GM10847 (cell line): Measurements from ENCODE around the gene PHF1.

Experiments used
- POLR2A ChIP-seq: IDR thresholded peaks from 2 replicates; pipeline ENCODE4 v1.6.1; 2011; ENCODE audit not compliant: insufficient read length; ENCODE audit errors: extremely low read depth

The PHF1 gene

DNA sequence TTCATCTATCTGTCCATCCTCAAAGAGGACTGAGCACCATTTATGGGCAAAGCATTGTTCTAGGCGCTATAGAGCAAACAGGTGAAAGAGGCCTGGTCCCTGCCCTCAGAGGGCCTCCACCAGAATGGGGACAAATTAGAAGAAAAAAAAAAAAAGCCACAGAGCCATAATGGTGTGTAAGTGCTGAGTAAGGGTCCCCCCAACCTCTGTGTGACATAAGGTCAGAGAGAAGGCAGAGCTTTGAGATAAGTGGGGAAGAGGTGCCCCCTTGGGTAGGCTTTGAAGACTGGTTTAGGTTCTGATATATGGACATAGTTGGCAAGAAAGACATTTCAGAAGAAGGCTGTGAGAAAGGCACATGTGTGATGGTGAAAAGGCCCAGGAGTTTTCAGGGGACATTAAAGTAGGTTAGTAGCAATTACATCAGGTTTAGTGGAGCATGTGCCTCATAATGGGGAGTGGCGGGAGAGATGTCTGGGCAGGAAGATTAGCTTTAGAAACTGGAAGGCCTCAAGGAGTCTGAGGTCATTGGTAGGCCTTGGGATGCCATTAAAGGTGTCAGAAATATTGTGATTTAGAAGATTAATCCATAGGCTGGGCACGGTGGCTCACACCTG is 28.3 kb downstream of the PHF1 start:
- no peak for TF ChIP-seq POLR2A

DNA sequence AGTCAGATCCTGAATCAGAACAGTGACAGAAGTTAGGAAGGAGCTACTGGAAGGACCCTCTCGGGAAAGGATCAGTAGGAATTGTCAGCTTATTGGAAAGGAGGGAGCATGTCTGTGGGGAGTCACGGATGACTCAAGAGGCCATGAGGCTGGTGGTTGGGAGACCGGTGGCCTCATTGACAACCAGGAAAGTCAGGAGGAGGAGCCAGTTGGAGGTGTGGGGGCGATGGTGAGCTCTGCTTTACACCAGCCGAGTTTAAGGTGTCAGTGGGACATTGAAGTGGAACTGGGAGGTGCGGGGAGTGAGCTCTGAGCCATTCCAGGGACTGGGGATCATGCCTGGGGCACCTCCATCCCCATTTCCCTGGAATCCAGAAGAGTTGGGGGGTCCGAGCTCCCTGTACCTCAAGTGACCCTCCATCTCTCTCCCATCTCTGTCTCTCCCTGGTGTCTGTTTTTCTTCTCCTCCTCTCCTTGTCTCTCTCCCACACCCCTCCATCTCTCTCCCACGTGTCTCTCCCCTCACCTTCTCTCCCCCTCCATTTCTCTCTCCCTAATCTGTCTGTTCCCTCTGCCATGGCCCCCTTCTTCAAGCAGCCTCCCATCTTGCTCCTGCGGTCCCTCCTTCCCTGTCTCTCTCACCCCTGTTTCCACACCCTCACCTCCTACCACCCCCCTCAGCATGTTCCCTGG is 29.3 kb downstream of the PHF1 start:
- no peak for TF ChIP-seq POLR2A

DNA sequence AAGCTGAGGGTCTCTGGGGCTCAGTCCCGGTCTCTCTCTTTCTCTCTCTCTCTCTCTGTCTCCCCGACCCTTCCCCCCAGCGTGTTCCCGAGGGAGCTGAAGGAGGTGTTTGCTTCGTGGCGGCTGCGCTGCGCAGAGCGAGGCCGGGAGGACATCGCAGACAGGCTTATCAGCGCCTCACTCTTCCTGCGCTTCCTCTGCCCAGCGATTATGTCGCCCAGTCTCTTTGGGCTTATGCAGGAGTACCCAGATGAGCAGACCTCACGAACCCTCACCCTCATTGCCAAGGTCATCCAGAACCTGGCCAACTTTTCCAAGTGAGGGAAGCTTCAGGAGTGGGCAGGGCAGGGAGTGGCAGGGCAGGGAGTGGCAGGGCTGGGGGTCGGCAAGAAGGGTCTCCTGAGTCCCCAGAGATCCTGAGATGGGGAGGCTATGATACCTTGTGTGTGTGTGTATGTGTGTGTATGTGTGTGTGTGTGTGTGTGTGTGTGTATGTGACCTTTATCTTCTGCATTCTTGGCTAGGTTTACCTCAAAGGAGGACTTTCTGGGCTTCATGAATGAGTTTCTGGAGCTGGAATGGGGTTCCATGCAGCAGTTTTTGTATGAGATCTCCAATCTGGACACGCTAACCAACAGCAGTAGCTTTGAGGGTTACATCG is 30.0 kb downstream of the PHF1 start:
- no peak for TF ChIP-seq POLR2A

DNA sequence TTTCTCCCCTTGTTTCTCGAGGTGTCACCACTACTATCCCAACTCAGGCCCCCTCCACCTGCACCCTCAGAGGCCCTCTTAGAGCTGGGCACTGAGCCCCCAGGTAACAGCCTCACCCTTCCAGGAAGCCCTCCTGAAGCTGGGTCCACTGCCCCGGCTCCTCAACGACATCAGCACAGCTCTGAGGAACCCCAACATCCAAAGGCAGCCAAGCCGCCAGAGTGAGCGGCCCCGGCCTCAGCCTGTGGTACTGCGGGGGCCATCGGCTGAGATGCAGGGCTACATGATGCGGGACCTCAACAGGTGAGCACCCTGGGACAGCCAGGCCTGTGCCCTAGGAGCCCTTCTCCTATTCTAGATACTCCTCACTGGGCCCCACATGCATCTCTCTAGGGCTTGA is 30.6 kb downstream of the PHF1 start:
- no peak for TF ChIP-seq POLR2A

DNA sequence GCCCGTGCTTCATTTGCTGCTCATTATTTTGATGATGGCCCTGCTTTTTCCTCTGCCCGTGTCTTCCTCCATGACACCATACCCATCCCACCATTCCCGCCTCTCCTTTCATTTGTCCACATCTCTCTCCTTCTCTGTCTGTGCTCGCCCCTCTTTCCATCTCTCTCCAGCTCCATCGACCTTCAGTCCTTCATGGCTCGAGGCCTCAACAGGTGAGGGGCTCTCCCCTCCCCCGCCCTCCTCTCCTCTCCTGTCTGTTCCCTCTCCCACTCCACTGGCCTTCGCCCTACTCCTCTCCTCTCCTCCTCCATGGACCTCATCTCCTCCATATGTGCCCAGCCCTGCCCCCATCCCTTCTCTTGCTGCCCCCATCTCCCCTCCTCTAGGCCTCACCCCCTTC is 31.5 kb downstream of the PHF1 start:
- TF ChIP-seq POLR2A, result no peak

DNA sequence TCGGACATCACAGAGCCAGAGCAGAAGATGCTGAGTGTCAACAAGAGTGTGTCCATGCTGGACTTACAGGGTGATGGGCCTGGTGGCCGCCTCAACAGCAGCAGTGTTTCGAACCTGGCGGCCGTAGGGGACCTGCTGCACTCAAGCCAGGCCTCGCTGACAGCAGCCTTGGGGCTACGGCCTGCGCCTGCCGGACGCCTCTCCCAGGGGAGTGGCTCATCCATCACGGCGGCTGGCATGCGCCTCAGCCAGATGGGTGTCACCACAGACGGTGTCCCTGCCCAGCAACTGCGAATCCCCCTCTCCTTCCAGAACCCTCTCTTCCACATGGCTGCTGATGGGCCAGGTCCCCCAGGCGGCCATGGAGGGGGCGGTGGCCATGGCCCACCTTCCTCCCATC is 32.2 kb downstream of the PHF1 start:
- no peak for TF ChIP-seq POLR2A

DNA sequence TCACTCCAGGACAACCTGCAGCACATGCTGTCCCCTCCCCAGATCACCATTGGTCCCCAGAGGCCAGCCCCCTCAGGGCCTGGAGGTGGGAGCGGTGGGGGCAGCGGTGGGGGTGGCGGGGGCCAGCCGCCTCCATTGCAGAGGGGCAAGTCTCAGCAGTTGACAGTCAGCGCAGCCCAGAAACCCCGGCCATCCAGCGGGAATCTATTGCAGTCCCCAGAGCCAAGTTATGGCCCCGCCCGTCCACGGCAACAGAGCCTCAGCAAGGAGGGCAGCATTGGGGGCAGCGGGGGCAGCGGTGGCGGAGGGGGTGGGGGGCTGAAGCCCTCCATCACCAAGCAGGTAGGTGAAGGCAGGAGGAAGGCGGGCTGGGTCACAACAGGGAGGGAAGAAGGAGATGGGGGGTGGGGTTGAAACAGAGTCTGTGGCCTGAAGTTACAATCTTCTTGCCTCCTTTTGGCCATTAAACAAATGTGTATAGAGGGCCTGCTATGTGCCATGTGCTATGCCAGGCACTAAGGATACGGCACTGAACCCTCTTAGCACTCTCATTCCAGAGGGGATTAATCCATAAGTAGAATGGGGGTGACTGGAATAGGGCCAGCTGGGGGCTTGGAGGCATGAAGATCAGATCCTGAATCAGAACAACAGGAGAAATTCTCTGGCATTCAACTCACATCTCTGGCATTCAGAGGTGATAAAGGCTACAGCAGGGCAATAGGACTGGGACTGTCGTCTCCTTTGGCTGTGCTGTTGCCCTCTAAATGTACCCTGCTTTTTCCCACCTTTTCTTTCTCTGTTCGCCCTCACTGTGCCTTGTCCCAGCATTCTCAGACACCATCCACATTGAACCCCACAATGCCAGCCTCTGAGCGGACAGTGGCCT is 33.0 kb downstream of the PHF1 start:
- no peak for TF ChIP-seq POLR2A

DNA sequence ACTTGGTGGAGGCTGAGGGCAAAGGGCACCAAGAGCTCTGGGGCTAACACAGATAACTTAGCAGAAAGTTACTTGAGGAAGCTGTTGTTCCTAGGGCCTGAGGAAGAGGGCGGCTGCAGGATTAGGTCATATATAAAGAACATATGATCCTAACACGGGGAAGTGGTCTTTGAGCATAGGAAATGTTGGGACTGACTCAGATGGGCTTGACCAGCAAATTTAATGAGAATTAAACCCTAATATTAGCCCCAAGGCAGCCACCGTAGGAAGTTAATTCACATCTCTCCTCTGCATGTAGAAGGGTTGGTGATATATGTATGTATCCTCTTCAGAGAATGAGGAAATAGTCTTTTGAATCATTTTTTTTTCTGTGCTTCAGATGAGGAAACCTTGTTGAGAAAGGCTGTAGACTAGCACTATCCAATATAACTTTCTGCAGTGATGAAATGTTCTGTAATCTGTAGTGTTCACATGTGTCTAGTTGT is 34.3 kb downstream of the PHF1 start:
- TF ChIP-seq POLR2A, result no peak

DNA sequence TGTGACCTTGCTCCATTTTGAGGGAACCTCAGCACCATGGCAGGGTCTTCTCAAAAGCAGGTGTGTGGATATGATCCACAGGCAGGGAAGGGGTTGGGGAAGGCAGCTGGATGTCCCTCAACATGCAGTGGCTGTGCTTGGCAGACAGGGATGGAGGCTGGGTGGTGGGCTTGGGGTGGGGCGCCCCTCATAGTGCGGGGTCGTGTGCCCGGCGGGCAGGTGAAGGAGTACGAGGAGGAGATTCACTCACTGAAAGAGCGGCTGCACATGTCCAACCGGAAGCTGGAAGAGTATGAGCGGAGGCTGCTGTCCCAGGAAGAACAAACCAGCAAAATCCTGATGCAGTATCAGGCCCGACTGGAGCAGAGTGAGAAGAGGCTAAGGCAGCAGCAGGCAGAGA is 35.5 kb downstream of the PHF1 start:
- TF ChIP-seq POLR2A, result no peak

DNA sequence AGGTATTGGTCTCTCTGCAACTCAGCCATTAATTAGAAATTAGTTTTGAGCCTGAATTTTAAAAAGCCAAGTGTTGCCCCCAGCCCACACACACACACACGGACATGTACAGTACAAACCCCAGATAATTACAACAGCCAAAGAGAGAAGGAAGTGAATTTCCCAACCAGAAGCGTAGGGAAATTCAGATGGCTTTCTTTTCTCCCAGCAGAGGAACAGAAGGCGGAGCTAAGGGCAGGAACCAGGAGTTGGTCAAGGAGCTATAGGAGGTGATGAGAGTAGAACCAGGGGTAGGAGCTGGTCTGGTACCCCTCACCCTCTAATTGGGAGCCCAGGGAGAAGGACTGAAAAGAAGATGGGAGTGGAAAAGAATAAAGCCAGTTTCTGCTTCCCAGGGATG is 39.6 kb downstream of the PHF1 start:
- TF ChIP-seq POLR2A, result no peak

DNA sequence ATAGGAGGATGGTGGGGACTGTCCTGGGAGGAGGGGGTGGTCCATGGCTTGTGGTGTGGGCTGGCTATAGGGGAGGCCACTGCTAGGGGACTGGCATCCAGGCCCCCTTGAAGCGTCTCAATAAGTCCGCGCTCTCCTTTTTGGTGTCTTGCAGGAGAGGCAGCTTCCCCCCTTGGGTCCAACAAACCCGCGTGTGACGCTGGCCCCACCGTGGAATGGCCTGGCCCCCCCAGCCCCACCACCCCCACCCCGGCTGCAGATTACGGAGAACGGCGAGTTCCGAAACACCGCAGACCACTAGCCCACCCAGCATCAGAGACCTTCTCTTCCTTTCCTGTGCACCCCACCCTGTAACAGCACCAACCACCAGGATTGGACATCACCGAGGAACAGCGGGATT is 40.8 kb downstream of the PHF1 start:
- no peak for TF ChIP-seq POLR2A

DNA sequence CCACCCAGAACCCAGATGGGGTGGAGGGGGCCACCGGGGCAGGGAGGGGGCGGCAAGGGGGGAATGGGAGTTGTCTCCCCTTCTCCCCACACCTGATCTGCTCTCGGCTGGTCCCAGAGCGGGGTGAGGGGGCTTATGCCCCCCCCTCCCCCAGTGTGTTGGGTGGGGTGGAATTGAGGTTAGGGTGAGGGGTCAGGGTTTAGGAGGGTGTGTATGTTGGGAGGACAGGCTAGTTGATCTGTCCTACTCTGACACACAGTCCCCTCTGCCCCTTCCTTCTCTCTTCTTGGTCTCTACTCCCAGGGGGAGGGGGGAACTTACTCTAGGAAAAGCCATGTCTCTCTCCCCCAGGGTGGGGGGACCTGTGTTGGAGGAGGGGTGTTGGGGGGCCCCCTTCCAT is 41.7 kb downstream of the PHF1 start:
- no peak for TF ChIP-seq POLR2A

DNA sequence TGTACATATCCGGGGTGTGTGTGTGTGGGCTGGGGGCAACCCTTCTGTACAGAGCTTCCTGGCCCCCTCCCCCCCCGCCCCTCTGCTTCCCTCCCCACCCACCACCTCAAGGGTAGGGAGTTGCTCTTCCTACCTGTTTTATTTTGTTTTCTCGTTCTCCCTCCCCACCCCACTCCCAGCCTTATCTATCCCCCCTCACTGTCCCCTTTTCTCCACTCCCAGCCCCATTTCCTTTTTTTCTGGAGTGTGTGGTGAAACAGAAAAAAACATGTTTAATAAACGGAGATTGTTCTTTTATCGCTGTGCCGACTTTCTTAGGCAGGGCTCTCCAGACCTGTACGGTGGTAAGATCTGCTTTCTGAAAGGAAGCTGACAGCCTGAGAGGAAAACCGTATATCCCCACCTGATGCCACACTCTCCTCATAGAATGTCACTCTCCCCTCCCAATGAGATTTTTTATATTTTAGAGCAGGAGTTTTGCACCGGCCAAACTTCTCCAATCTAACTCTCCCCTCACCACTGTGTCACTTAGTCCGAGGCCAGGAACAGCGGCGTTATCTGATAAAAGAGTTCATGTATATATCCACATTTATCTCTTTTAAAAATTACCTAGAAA is 42.7 kb downstream of the PHF1 start:
- TF ChIP-seq POLR2A, result no peak

DNA sequence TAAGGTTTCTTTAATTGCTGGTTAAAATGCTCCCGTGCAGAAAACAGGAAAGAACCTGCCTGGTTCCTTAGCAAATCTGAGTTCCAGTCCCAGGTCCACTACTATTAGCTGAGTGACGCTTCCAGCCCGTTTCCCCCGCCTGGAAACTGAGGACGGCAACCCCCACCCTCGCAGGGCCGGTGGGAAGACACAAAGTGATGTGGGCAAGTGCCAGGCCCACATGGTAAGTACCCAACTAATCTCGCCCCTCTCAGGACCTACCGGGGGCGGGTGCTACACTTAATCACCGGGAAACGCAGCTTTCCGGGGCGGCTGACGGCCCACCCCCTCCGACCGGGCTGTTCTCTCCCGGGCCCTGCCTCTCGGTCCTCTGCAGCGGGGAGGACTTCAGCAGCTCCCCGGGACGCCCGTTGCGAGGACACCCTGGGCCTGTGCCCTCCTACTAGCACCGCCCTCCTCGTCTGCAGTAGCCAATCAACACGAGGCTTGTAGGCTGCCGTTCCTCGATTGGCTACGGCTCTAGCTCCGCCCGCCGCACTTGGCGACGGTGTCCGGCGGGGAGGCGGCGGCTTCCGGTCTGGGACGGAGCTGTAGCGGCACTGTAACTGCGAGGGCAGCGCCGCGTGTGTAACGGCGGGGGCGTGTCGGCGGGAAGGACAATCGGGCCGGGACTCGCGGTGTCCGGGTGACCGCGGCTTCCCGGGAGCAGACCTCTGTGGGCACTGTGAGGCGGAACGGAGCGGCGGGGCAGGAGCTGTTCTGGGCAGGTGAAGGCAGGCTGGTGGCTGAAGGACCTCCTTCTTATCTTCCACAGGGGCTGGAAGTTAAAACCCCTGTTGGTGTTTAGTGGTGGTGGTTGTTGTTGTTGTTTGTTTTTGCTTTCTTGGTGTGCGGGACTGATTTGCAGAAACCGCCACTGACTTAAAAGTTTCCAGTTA is 43.5 kb downstream of the PHF1 start, which contains the start of gene ZBTB9:
Gene ZBTB9 (plus strand): TSS at position 568 of the 938 bp plus-strand sequence. CDS start 525 bp downstream, outside the sequence.
- TF ChIP-seq POLR2A, result peak; percentile 85
